ENCODE data around the gene C12orf43. TPM values are rescaled to one million over a fixed set of nuclear protein-coding genes. Genes with fewer than 3 reads are reported as not detected.

The C12orf43 gene
- total RNA-seq, 1 donor from 2014 or later: 21.2 TPM

DNA sequence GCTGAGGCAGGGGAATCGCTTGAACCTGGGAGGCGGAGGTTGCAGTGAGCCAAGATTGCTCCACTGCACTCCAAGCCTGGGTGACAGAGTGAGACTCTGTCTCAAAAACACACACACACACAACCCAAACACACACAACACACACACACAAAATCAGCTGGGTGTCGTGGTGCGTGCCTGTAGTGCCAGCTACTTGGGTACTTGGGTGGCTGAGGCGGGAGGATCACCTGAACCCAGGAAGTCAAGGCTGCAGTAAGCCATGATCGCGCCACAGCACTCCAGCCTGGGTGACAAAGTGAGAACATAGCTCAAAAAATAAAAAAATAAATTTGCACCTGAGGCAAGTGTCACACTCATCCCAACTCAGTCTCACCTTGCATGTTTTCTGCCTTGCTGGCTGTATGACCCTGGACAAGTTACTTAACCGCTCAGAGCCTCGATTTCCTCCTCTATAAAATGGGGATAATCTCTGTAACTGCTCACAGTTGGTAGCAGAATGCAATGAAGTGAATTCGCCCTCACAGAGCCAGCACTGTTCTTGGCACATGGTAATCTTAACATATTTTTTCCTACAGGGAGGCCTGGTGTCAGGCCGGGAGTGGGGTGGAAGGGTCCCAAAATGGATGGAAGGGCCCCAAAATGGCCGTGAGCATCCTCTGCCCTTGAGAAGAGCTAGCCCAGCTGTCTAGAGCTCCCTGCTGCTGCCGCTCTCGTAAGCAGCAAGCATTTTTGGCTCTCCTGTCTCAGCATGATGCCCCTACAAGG, 38.6 kb downstream of the C12orf43 start:
- TF ChIP-seq, protein P1, sequence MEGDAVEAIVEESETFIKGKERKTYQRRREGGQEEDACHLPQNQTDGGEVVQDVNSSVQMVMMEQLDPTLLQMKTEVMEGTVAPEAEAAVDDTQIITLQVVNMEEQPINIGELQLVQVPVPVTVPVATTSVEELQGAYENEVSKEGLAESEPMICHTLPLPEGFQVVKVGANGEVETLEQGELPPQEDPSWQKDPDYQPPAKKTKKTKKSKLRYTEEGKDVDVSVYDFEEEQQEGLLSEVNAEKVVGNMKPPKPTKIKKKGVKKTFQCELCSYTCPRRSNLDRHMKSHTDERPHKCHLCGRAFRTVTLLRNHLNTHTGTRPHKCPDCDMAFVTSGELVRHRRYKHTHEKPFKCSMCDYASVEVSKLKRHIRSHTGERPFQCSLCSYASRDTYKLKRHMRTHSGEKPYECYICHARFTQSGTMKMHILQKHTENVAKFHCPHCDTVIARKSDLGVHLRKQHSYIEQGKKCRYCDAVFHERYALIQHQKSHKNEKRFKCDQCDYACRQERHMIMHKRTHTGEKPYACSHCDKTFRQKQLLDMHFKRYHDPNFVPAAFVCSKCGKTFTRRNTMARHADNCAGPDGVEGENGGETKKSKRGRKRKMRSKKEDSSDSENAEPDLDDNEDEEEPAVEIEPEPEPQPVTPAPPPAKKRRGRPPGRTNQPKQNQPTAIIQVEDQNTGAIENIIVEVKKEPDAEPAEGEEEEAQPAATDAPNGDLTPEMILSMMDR (conservative IDR thresholded peaks at IDR 0.05): no peak
- H3K27ac Mint-ChIP-seq: peak overlapping the region; percentile 39
- H3K4me1 Mint-ChIP-seq (ENCODE audit: unreplicated experiment): peaks cover 14% of the 10 kb centered on the region
- H3K4me3 Mint-ChIP-seq: peak overlapping the region; percentile 83
- H3K9me3 Mint-ChIP-seq: no peaks in the 10 kb centered on the region
- DNase-seq (ENCODE audit: extremely low spot score, unreplicated experiment): no peak
- H3K36me3 Mint-ChIP-seq: no peaks in the 10 kb centered on the region
- H3K27me3 Mint-ChIP-seq: no peaks in the 10 kb centered on the region

DNA sequence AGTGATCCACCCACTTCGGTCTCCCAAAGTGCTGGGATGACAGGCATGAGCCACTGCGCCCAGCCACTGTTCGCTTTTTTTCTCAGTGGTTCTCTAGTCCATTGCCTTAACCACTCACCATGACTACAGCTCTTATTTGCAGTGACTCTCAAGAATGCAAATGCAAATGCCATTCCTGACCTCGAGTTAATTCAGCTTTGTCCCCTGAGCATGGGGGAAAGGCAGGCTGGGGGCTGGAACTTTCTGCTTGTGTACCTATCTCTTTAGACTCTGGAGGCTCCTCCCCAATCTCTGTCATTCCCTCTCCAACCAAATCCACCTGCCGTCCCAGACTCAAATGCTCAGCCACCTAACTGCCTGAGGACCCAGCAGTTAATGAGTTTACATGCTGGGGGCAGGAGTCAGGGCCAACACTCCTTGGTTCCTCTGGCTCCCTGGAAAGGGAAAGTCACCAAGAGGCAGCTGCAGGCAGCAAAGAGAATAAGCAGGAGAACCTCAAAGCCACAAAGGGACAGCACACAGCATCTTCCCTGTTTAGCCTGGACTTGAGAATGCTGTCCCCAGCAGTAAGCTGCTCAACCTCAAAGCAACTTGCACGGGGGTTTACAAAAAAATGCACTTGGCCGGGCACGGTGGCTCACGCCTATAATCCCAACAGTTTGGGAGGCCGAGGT, 43.3 kb downstream of the C12orf43 start:
- no peaks in the 10 kb centered on the region for H3K27me3 Mint-ChIP-seq
- no peak for DNase-seq (ENCODE audit: extremely low spot score, unreplicated experiment)
- no peaks in the 10 kb centered on the region for H3K36me3 Mint-ChIP-seq
- peaks cover 15% of the 10 kb centered on the region for H3K4me1 Mint-ChIP-seq (ENCODE audit: unreplicated experiment)
- peak overlapping the region; percentile 63 for H3K4me3 Mint-ChIP-seq
- no peaks in the 10 kb centered on the region for H3K9me3 Mint-ChIP-seq
- peak overlapping the region; percentile 74 for H3K27ac Mint-ChIP-seq
- TF ChIP-seq, protein P1 (conservative IDR thresholded peaks at IDR 0.05): no peak

DNA sequence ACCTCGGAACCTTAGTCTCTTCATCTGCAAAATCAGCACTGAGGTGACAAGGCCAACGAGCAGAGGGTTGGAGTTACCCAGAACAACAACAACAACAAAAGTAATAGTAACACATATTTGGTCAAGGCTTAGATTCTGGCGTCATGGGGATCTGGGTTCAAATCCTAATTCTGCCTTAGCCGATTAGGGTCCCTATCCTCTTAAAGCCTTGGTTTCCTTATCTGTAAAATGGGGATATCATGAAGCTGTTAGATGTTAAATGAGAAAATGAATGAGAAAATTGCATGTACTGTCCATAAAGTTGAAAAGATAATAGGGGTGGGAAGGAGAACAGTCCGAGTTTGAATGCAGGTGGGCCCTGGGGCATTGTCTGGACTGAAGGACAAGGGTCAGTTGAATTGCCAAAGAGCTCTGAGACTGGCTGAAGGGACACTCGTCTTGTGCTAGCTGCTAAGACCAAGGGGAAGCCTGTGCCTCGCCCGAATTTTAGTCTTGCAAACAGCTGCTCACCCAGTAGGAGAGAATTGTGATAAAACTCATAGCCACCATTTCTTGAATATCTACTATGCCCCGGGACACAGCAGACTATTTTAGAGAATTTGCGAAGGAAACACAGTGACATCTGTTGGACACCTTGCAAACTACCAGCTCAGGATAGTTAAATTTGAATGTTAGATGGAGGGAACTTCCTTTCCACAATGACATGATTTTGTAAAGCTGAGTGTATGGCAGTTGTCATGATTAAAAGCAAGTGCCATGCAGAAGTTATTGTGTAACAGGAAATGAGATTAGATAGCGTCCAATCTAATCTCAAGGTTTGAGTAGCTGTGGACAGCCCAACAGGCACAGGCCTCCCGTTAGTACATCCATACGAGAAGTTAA, 44.7 kb downstream of the C12orf43 start:
- H3K4me3 Mint-ChIP-seq: peak overlapping the region; percentile 51
- H3K9me3 Mint-ChIP-seq: no peaks in the 10 kb centered on the region
- TF ChIP-seq, protein P1 (conservative IDR thresholded peaks at IDR 0.05): peak; percentile 83
- peaks cover 20% of the 10 kb centered on the region for H3K4me1 Mint-ChIP-seq (ENCODE audit: unreplicated experiment)
- no peak for DNase-seq (ENCODE audit: extremely low spot score, unreplicated experiment)
- H3K27me3 Mint-ChIP-seq: no peaks in the 10 kb centered on the region
- H3K27ac Mint-ChIP-seq: peak overlapping the region; percentile 10
- no peaks in the 10 kb centered on the region for H3K36me3 Mint-ChIP-seq

DNA sequence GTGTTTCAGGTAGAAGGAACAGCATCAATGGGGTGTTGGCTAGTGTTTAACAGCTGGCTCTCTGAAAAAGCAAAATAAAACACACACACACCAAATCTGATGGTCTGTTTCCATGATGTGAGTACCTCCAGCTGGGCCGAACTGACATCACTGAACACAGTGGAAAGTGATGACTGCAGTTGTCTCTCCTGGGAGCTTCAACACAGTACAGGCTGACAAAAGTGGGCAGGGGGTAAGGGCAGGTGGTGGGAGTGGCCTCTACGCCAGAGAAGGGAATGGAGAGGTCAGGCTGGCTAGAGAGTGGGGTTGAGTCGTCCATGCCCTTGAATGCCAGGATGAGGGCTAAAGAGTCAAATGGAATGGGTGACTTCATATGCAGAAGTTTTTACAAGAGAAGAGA, 46.0 kb downstream of the C12orf43 start:
- Mint-ChIP-seq H3K27ac (no peak overlapping the region), H3K4me3 (no peak overlapping the region), H3K9me3 (no peaks in the 10 kb centered on the region), H3K4me1 (ENCODE audit: unreplicated experiment) (peaks cover 21% of the 10 kb centered on the region), H3K36me3 (no peaks in the 10 kb centered on the region), H3K27me3 (no peaks in the 10 kb centered on the region)
- DNase-seq (ENCODE audit: extremely low spot score, unreplicated experiment): no peak
- TF ChIP-seq, protein P1 (conservative IDR thresholded peaks at IDR 0.05): no peak

DNA sequence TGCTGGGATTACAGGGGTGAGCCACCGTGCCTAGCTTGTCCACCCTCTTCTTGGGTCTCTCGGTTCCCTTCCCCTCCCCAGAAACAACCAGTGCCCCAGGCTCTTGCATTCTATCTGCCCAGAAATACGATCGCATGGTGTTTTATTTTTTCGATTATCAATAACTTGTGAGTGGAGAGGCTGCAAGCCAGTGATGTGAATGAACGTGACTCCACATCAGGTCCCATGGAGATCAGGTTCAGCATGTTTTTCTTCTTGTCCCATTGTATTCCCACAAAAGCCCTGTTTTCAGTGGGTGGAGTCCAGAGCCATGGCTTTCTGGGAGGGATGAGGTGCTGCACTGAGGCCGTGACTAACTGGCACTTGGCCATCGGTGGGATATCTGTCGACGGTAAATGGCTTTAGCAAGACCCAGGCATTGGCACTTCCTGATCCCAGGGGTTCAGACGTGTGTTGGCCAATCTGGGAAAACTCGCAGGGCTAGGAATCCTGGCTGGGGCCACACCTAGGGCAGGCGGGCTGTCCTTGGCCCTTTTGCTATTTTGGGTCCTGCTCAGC, 50.7 kb downstream of the C12orf43 start:
- Mint-ChIP-seq H3K4me1 (ENCODE audit: unreplicated experiment) (peaks cover 13% of the 10 kb centered on the region), H3K4me3 (no peak overlapping the region), H3K27me3 (no peaks in the 10 kb centered on the region), H3K27ac (no peak overlapping the region), H3K36me3 (no peaks in the 10 kb centered on the region), H3K9me3 (no peaks in the 10 kb centered on the region)
- DNase-seq (ENCODE audit: extremely low spot score, unreplicated experiment): no peak
- TF ChIP-seq, protein P1 (conservative IDR thresholded peaks at IDR 0.05): no peak
